Measurements from ENCODE around the gene ICAM3.

ICAM3 gene

DNA sequence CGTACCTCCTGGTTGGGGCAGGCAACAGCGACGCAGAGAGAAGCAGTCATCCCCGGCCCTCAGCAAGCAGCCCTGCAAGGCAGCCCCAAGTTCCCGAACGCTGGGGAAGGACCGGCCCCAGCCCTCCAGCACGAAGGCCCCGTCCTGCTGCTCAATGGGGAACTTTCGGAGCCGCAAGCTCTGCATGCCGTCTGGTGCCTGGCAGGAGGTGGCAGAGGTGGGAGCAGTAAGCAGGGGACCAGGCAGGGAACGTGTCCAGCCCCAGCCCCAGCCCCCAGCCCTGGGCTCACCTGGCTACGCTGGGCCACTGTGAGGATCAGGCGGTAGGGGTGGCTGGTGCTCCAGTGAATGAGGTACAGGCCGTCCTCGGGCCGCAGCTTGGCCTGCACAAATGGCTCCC lies 22.8 kb upstream of the ICAM3 start:
- TF ChIP-seq, protein P1, sequence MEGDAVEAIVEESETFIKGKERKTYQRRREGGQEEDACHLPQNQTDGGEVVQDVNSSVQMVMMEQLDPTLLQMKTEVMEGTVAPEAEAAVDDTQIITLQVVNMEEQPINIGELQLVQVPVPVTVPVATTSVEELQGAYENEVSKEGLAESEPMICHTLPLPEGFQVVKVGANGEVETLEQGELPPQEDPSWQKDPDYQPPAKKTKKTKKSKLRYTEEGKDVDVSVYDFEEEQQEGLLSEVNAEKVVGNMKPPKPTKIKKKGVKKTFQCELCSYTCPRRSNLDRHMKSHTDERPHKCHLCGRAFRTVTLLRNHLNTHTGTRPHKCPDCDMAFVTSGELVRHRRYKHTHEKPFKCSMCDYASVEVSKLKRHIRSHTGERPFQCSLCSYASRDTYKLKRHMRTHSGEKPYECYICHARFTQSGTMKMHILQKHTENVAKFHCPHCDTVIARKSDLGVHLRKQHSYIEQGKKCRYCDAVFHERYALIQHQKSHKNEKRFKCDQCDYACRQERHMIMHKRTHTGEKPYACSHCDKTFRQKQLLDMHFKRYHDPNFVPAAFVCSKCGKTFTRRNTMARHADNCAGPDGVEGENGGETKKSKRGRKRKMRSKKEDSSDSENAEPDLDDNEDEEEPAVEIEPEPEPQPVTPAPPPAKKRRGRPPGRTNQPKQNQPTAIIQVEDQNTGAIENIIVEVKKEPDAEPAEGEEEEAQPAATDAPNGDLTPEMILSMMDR (IDR thresholded peaks at IDR 0.05; ENCODE audit: borderline replicate concordance, insufficient read depth, low read depth, low read length): no peak
- no peak overlapping the region for H3K4me3 ChIP-seq (ENCODE audit: low read depth, low read length)

GRCh38 chr19:10361569-10362011 lies 22.2 kb upstream of the ICAM3 start:
- H3K4me3 ChIP-seq (ENCODE audit: low read depth, low read length): no peak overlapping the region
- TF ChIP-seq, protein P1 (IDR thresholded peaks at IDR 0.05; ENCODE audit: borderline replicate concordance, insufficient read depth, low read depth, low read length): no peak

DNA sequence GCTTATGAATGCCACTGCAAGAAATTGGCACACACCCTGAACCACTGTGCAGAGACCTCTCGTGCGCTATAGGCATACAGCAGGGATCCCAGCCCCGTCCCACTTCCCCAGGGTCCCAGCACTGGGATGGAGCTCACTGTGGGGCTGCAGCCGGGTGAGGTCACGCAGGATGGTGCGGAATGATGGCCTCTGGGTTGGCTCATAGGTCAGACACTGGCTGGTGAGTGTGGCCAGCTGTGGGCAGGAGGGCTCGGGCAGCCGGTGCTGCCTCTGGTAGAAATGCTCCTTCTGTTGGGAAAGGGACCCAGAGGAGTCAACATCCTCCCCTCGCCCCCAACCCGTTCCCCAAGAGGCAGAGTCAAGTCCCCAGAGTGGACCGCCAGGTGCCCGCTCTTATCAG lies 17.0 kb upstream of the ICAM3 start:
- TF ChIP-seq, protein P1 (IDR thresholded peaks at IDR 0.05; ENCODE audit: borderline replicate concordance, insufficient read depth, low read depth, low read length): no peak
- no peak overlapping the region for H3K4me3 ChIP-seq (ENCODE audit: low read depth, low read length)

DNA sequence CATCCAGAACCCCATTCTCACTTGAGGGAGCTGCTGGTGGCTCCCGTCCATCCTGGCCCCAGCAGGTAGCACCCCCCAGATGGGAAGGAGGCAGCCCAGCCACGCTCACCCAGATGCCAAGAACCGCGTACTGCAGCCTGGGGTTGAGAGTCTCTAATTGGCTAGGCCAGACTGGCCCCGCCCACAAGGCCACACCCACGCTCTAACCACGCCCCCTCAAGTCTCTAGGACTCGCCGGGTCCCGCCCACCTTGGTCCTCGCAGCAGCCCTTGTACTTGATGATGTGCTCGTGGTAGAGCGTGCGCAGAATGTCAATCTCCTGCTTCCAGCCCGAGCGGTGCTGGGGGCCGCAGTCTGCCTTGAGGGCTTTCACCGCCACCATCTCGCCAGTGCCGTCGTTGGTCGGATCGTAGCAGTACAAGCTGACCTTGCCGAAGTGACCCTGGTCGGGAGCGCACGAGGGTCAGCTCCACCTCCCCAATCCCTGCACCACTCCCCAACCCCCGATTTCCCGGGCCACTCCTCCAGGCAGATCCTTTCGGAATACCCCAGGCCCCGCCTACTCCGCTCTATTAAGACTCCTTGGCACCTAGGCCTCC lies 14.5 kb upstream of the ICAM3 start:
- TF ChIP-seq, protein P1 (IDR thresholded peaks at IDR 0.05; ENCODE audit: borderline replicate concordance, insufficient read depth, low read depth, low read length): no peak
- H3K4me3 ChIP-seq (ENCODE audit: low read depth, low read length): no peak overlapping the region

DNA sequence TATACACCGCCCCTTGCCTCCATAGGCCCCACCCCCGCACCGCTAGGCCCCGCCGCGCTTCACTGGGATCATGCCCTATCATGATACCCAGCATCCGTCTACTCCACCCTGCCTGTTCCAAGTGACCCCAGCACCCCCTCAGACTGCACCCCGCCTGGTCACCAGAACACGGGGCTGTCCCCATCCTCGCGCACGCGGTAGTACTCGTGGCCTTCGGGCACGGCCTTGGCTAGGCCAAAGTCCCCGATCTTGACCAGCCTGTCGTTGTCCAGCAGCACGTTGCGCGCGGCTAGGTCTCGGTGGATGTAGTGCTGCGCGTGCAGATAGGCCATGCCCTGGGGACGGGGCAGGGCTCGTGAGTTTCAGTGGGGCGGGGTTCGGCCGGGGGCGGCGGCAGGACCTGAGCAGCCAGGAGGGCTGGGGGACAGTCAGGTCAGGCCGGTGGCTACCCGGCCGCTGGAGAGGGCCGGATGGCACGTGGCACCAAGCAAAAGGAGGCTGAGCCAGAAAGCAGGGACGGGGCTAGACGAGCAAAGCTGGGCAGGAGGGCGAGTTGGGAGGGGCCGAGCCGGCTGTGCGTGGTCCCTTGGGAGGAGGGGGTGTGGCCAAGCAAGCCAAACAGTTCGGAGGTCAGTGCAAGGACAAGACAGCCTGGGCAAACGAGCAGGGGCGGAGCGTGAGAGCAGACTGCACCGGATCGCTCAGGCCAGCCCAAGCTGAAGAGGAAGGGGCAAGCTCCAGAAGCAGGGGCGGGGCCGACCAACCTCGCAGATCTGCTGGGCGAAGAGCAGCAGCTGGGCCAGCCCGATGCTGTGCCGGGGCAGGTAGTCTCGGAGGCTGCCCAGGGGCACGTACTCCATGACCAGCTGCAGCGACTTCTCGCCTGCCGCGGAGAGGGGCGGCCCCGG lies 13.6 kb upstream of the ICAM3 start:
- TF ChIP-seq, protein P1 (IDR thresholded peaks at IDR 0.05; ENCODE audit: borderline replicate concordance, insufficient read depth, low read depth, low read length): no peak
- no peak overlapping the region for H3K4me3 ChIP-seq (ENCODE audit: low read depth, low read length)

- no peak overlapping the region for H3K4me3 ChIP-seq (ENCODE audit: low read depth, low read length)
- TF ChIP-seq, protein P1 (IDR thresholded peaks at IDR 0.05; ENCODE audit: borderline replicate concordance, insufficient read depth, low read depth, low read length): no peak
These were observed 7.1 kb upstream of the ICAM3 start for GRCh38 chr19:10346509-10346908.
